Neural cell (in vitro differentiated cells): ENCODE data around the gene COL18A1. TPM values are rescaled to one million over a fixed set of nuclear protein-coding genes. Genes with fewer than 3 reads are reported as not detected.

ENCODE experiments used
- H2AFZ ChIP-seq: fragments of 200-600, 300-800 bp; sonication (generic), shearing (Covaris generic); 2 replicates; pipeline ENCODE4 v1.6.0; 2014; ENCODE audit warnings: low read depth, mild to moderate bottlenecking, antibody characterized with exemption, low read length, moderate library complexity
- H3F3A ChIP-seq: fragments of 200-600 bp; shearing (Covaris generic); 2 replicates; pipeline ENCODE4 v1.6.1; 2016; ENCODE audit warnings: mild to moderate bottlenecking, moderate library complexity, mixed read lengths, antibody characterized with exemption, low read length; ENCODE audit not compliant: insufficient read depth, poor library complexity, severe bottlenecking
- H3K27ac ChIP-seq: fragments of 200-600, 300-800 bp; sonication (generic), shearing (Covaris generic); 2 replicates; pipeline ENCODE4 v1.5.1; 2014; ENCODE audit warnings: mild to moderate bottlenecking, low read length, moderate library complexity
- H3K27me3 ChIP-seq: fragments of 300-800, 200-600 bp; sonication (generic), shearing (Covaris generic); 2 replicates; pipeline ENCODE4 v1.6.0; 2014; ENCODE audit warnings: mild to moderate bottlenecking, low read depth, low read length, moderate library complexity; ENCODE audit not compliant: insufficient read depth
- H3K36me3 ChIP-seq: fragments of 300-800, 200-600 bp; sonication (generic), shearing (Covaris generic); 2 replicates; pipeline ENCODE4 v1.5.1; 2014; ENCODE audit warnings: mild to moderate bottlenecking, antibody characterized with exemption, low read length, moderate library complexity; ENCODE audit not compliant: insufficient read depth
- H3K4me2 ChIP-seq: fragments of 300-800, 200-600 bp; sonication (generic), shearing (Covaris generic); 2 replicates; pipeline ENCODE4 v1.6.0; 2014; ENCODE audit warnings: mild to moderate bottlenecking, low read length
- H3K4me3 ChIP-seq: fragments of 300-800, 200-600 bp; sonication (generic), shearing (Covaris generic); 2 replicates; pipeline ENCODE4 v1.5.1; 2014; ENCODE audit warnings: mild to moderate bottlenecking, low read length, moderate library complexity
- H3K79me2 ChIP-seq: fragments of 200-600 bp; shearing (Covaris generic); replicated peaks from 2 replicates; pipeline ENCODE4 v1.6.0; 2014; ENCODE audit warnings: mild to moderate bottlenecking, low read length, moderate library complexity; ENCODE audit not compliant: insufficient read depth
- H3K9ac ChIP-seq: fragments of 300-800, 200-600 bp; sonication (generic), shearing (Covaris generic); 2 replicates; pipeline ENCODE4 v1.6.1; 2016; ENCODE audit warnings: mild to moderate bottlenecking, low read length, mixed read lengths
- H3K9me2 ChIP-seq: fragments of 200-600 bp; shearing (Covaris generic); 2 replicates; pipeline ENCODE4 v1.6.1; 2016; ENCODE audit warnings: mild to moderate bottlenecking, low read length, mixed read lengths; ENCODE audit not compliant: insufficient read depth
- H3K9me3 ChIP-seq: fragments of 200-600, 300-800 bp; sonication (generic), shearing (Covaris generic); 2 replicates; pipeline ENCODE4 v1.6.1; 2016; ENCODE audit warnings: mild to moderate bottlenecking, mixed run types, low read length, moderate library complexity, mixed read lengths
- H4K20me1 ChIP-seq: fragments of 200-600 bp; shearing (Covaris generic); 2 replicates; pipeline ENCODE4 v1.6.1; 2016; ENCODE audit warnings: mild to moderate bottlenecking, mixed run types; ENCODE audit not compliant: insufficient read depth
- EP300 ChIP-seq: fragments of 450-650 bp; conservative IDR thresholded peaks from 2 replicates; pipeline ENCODE4 v1.6.1; 2014; ENCODE audit warnings: antibody characterized with exemption, mild to moderate bottlenecking, moderate library complexity; ENCODE audit not compliant: poor library complexity, severe bottlenecking
- EZH2 ChIP-seq: fragments of 200-600, 300-800 bp; shearing (Covaris generic), sonication (generic); IDR thresholded peaks from 2 replicates; pipeline ENCODE4 v1.6.1; 2014; ENCODE audit warnings: antibody characterized with exemption, low read length, borderline replicate concordance, mild to moderate bottlenecking; ENCODE audit not compliant: insufficient read depth, poor library complexity, severe bottlenecking
- MXI1 ChIP-seq: fragments of 450-650 bp; conservative IDR thresholded peaks from 2 replicates; pipeline ENCODE4 v1.6.1; 2014; ENCODE audit warnings: antibody characterized with exemption, mild to moderate bottlenecking; ENCODE audit not compliant: poor library complexity, severe bottlenecking
- POLR2AphosphoS5 ChIP-seq: IDR thresholded peaks from 2 replicates; pipeline ENCODE4 v1.6.1; 2012
- RAD21 ChIP-seq: fragments of 450-650 bp; conservative IDR thresholded peaks from 2 replicates; pipeline ENCODE4 v1.6.1; 2014; ENCODE audit warnings: antibody characterized with exemption, mild to moderate bottlenecking, moderate library complexity
- SMC3 ChIP-seq: fragments of 450-650 bp; conservative IDR thresholded peaks from 2 replicates; pipeline ENCODE4 v1.6.1; 2014; ENCODE audit warnings: antibody characterized with exemption, mild to moderate bottlenecking, moderate library complexity; ENCODE audit not compliant: poor library complexity
- TAF1 ChIP-seq: IDR thresholded peaks from 2 replicates; pipeline ENCODE4 v1.6.1; 2012; ENCODE audit warnings: low read depth
- polyA plus RNA-seq: library from polyadenylated mRNA; depleted of rRNA; stranded (reverse); fragments of >200 nt; gene quantifications from 2 replicates; pipeline ENCODE4 v1.2.3, GENCODE V29; 2014
- TF ChIP-seq, protein P1 (sequence below): IDR thresholded peaks from 2 replicates; pipeline ENCODE4 v1.6.1; 2012; ENCODE audit warnings: borderline replicate concordance
- TF ChIP-seq, protein P2 (sequence below): fragments of 450-650 bp; IDR thresholded peaks from 2 replicates; pipeline ENCODE4 v1.5.1; 2014; ENCODE audit warnings: antibody characterized with exemption, mild to moderate bottlenecking, moderate library complexity; ENCODE audit not compliant: poor library complexity, severe bottlenecking

Gene COL18A1
- polyA plus RNA-seq, 1 donor from 2014 or later, result 2.5 TPM

DNA sequence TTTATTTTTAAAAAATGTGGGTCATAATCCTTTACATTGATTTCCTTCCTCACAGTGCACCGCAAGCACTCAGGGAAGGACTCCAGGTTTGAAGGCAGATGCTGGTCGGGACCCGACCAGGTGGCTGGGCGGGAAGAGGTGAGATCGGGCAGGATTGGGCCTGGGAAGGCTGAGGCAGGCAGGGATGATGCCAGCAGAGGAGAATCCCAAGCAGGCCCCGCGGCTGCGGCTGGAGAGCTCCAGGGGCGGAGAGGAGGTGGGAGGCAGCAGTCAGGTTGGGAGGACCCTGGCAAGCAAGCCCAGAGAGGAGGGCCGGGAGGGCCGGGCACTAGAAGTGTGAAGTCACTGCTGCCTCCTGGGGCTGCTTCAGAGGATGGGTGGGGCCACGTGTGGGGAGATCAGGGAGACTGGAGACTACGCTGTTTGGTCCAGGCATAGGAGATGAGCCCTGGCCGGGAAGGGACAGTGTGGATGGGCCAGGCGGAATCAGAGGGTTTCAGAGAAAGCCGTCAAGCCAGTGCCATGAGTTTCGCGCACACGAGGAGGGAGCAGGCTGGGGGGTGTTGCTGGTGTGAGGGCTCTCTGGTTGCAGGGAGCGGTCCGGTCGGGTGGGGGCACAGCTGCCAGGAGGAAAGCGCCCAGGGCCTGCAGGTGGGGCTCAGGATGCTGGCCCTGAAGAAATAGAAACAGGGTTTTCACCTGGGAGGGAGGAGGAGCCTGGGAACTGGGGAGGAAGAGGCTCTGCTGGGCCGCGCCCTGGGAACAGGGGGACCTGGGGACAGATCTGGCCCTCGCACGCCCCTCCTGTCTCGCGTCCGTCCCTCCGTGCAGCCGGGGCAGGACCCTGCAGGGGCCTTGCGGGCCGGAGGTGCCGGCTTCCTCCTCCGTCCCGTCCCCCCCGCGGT is 888 bp upstream of the COL18A1 start:
- H3K9ac ChIP-seq, result peak overlapping the region; percentile 46

DNA sequence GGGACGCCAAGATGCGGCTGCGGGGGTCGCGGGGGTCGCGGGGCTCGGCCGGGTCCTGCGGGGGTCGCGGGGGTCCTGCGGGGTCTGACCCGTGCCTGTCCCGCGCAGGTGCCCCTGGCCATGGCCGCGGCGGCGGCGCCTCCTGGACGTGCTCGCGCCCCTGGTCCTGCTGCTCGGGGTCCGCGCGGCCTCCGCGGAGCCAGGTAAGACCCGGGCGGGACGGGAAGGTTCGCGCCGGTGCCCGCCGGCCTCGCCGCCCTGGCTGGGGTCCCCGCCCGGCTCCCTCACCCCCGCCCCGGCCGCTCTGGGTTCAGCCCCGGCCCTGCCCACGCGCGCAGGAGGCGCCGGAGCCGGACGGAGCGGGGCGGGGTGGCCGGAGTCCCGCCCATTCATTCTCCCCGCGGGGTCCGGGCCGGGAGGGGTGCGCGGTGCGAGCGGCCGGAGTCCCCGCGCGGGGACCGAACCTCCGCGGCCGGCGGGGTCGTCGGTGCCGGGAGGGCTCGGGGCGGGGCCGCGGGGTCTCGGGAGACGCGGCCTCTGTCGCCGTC is 380 bp downstream of the COL18A1 start:
- no peaks in the 10 kb centered on the region for H3F3A ChIP-seq
- no peaks in the 10 kb centered on the region for H3K9me3 ChIP-seq
- H3K79me2 ChIP-seq, result no peaks in the 10 kb centered on the region
- H4K20me1 ChIP-seq, result no peaks in the 10 kb centered on the region
- H3K4me2 ChIP-seq, result no peak overlapping the region
- no peak overlapping the region for H3K27ac ChIP-seq
- no peaks in the 10 kb centered on the region for H3K9me2 ChIP-seq
- H3K9ac ChIP-seq, result no peak overlapping the region
- peaks cover 45% of the 10 kb centered on the region for H3K27me3 ChIP-seq
- no peak overlapping the region for H2AFZ ChIP-seq
- no peaks in the 10 kb centered on the region for H3K36me3 ChIP-seq
- H3K4me3 ChIP-seq, result no peak overlapping the region
- TF ChIP-seq EP300, result no peak
- no peak for TF ChIP-seq POLR2AphosphoS5
- TF ChIP-seq RAD21, result no peak
- no peak for TF ChIP-seq MXI1
- TF ChIP-seq, protein P1, sequence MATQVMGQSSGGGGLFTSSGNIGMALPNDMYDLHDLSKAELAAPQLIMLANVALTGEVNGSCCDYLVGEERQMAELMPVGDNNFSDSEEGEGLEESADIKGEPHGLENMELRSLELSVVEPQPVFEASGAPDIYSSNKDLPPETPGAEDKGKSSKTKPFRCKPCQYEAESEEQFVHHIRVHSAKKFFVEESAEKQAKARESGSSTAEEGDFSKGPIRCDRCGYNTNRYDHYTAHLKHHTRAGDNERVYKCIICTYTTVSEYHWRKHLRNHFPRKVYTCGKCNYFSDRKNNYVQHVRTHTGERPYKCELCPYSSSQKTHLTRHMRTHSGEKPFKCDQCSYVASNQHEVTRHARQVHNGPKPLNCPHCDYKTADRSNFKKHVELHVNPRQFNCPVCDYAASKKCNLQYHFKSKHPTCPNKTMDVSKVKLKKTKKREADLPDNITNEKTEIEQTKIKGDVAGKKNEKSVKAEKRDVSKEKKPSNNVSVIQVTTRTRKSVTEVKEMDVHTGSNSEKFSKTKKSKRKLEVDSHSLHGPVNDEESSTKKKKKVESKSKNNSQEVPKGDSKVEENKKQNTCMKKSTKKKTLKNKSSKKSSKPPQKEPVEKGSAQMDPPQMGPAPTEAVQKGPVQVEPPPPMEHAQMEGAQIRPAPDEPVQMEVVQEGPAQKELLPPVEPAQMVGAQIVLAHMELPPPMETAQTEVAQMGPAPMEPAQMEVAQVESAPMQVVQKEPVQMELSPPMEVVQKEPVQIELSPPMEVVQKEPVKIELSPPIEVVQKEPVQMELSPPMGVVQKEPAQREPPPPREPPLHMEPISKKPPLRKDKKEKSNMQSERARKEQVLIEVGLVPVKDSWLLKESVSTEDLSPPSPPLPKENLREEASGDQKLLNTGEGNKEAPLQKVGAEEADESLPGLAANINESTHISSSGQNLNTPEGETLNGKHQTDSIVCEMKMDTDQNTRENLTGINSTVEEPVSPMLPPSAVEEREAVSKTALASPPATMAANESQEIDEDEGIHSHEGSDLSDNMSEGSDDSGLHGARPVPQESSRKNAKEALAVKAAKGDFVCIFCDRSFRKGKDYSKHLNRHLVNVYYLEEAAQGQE, result no peak
- no peak for TF ChIP-seq EZH2
- no peak for TF ChIP-seq SMC3
- no peak for TF ChIP-seq TAF1

More for the DNA sequence above, 888 bp upstream of the COL18A1 start:
- no peak overlapping the region for H3K4me2 ChIP-seq
- no peaks in the 10 kb centered on the region for H4K20me1 ChIP-seq
- peak overlapping the region; percentile 68 for H3K4me3 ChIP-seq
- H3F3A ChIP-seq, result no peaks in the 10 kb centered on the region
- H3K9me3 ChIP-seq, result no peaks in the 10 kb centered on the region
- H3K27ac ChIP-seq, result no peak overlapping the region
- H3K36me3 ChIP-seq, result no peaks in the 10 kb centered on the region
- TF ChIP-seq EZH2, result no peak
- no peak for TF ChIP-seq SMC3
- TF ChIP-seq, protein P2, sequence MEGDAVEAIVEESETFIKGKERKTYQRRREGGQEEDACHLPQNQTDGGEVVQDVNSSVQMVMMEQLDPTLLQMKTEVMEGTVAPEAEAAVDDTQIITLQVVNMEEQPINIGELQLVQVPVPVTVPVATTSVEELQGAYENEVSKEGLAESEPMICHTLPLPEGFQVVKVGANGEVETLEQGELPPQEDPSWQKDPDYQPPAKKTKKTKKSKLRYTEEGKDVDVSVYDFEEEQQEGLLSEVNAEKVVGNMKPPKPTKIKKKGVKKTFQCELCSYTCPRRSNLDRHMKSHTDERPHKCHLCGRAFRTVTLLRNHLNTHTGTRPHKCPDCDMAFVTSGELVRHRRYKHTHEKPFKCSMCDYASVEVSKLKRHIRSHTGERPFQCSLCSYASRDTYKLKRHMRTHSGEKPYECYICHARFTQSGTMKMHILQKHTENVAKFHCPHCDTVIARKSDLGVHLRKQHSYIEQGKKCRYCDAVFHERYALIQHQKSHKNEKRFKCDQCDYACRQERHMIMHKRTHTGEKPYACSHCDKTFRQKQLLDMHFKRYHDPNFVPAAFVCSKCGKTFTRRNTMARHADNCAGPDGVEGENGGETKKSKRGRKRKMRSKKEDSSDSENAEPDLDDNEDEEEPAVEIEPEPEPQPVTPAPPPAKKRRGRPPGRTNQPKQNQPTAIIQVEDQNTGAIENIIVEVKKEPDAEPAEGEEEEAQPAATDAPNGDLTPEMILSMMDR, result no peak
- TF ChIP-seq EP300, result no peak
- TF ChIP-seq, protein P1, result no peak
- no peak for TF ChIP-seq RAD21
- no peak for TF ChIP-seq POLR2AphosphoS5
- no peak for TF ChIP-seq MXI1
- TF ChIP-seq TAF1, result no peak
- no peak overlapping the region for H2AFZ ChIP-seq
- H3K27me3 ChIP-seq, result peaks cover 45% of the 10 kb centered on the region
- no peaks in the 10 kb centered on the region for H3K9me2 ChIP-seq
- no peaks in the 10 kb centered on the region for H3K79me2 ChIP-seq
